ENCODE data around the gene FAM181B. TPM values are rescaled to one million over a fixed set of nuclear protein-coding genes. Genes with fewer than 3 reads are reported as not detected.
A peak's percentile ranks its signal among the peaks of the same experiment; 100 is the strongest.

The FAM181B gene
- polyA plus RNA-seq (2011; rRNA removed), result not detected in 2 replicates
- polyA plus RNA-seq (2012; cell fraction: cytosol; rRNA removed), result 0.01 and 0.03 TPM in 2 replicates
- 0.01 and 0.02 TPM in 2 replicates for polyA plus RNA-seq (2012; cell fraction: nucleus; rRNA removed)
- polyA plus RNA-seq (2017; fragmentation: RNase III; extraction: RNeasy Plus Mini Kit Qiagen cat#74134 plus additional on column Dnase treatment), result 0.01 to 0.03 TPM (median 0.03 TPM) in 3 replicates
- not detected in 2 replicates for polyA minus RNA-seq (2011; rRNA and poly(A)+ RNA removed)

- TF ChIP-seq RCOR1 (IDR thresholded peaks at IDR 0.05; ENCODE audit: low read depth, low read length) (no peak), TFCP2L1 (CRISPR knock-in tag; IDR thresholded peaks at IDR 0.05) (no peak), REST (IDR thresholded peaks at IDR 0.05) (no peak), CTCF (IDR thresholded peaks at IDR 0.05) (no peak), JUNB (IDR thresholded peaks at IDR 0.05) (no peak), EHMT2 (IDR thresholded peaks at IDR 0.05; ENCODE audit: low read depth) (no peak), E2F6 (IDR thresholded peaks at IDR 0.05; ENCODE audit: borderline replicate concordance, low read depth) (no peak), KDM5A (IDR thresholded peaks at IDR 0.05) (no peak), CHD4 (IDR thresholded peaks at IDR 0.05; ENCODE audit: borderline replicate concordance) (no peak), MYC (IDR thresholded peaks at IDR 0.05; ENCODE audit: borderline replicate concordance, low read length) (no peak), FOXS1 (CRISPR knock-in tag; IDR thresholded peaks at IDR 0.05) (no peak), CBX8 (IDR thresholded peaks at IDR 0.05) (no peak), PBX3 (IDR thresholded peaks at IDR 0.05) (no peak), MAFK (IDR thresholded peaks at IDR 0.05; ENCODE audit: partially characterized antibody) (no peak), HOXB5 (CRISPR knock-in tag; IDR thresholded peaks at IDR 0.05) (no peak)
- POLR2A ChIA-PET, result no interaction called here
- Histone ChIP-seq H3K27ac (peak within 1 kb of the TSS in 1 of 2 experiments; percentile 74; a peak in 4 of 6 replicates), H3K9me3 (no peaks in the 10 kb centered on the region; the same call in 2 of the 3 replicates), H3K4me1 (no peaks in the 10 kb centered on the region), H3K4me3 (peak within 1 kb of the TSS; percentile 52), H3K4me2 (peak within 1 kb of the TSS; percentile 90)
- FAIRE-seq (no peak), DNase-seq (ENCODE audit: low read depth in 1 of 2, low spot score in 1 of 2) (peak; percentile 11 to 32), ATAC-seq (peak; percentile 68 to 86)
- WGBS (ENCODE audit: missing lambda C conversion rate), result 4% methylated on average over 24 of the region's 67 CpGs
- CTCF ChIA-PET, result interaction anchor here (0.6 to 4.3 kb wide), 10 partner anchors 10 to 1084 kb away, joined by 3 to 27 read pairs (median 5); no protein-coding TSS in a partner anchor
These were observed at the start of gene FAM181B for GRCh38 chr11:82733444-82734119. TSS of gene FAM181B (minus strand) at chr11:82733864. CDS start at chr11:82733729, 135 bp downstream.

- CTCF ChIA-PET, result no interaction called here
- POLR2A ChIA-PET, result no interaction called here
- FAIRE-seq (no peak), ATAC-seq (no peak), DNase-seq (ENCODE audit: low read depth in 1 of 2, low spot score in 1 of 2) (no peak)
- no peaks in the 10 kb centered on the region for H3K9me3 ChIP-seq
- no peak overlapping the region for H3K4me3 ChIP-seq
- H3K4me1 ChIP-seq, result no peaks in the 10 kb centered on the region
- WGBS (ENCODE audit: missing lambda C conversion rate), result 53% methylated on average over 1 of the region's 1 CpG
- no peak overlapping the region for H3K4me2 ChIP-seq
- no peak overlapping the region for H3K27ac ChIP-seq
- TF ChIP-seq MAX (IDR thresholded peaks at IDR 0.05), result no peak
- TF ChIP-seq KDM1A (IDR thresholded peaks at IDR 0.05; ENCODE audit: low read depth), result no peak
- no peak for TF ChIP-seq CBX8 (IDR thresholded peaks at IDR 0.05)
- no peak for TF ChIP-seq NR3C1 (IDR thresholded peaks at IDR 0.05)
- TF ChIP-seq ZC3H11A (IDR thresholded peaks at IDR 0.05), result no peak
- TF ChIP-seq PHF8 (IDR thresholded peaks at IDR 0.05; ENCODE audit: borderline replicate concordance, low read depth), result no peak
- no peak for TF ChIP-seq PBX3 (IDR thresholded peaks at IDR 0.05)
- no peak for TF ChIP-seq TFCP2L1 (CRISPR knock-in tag; IDR thresholded peaks at IDR 0.05)
- TF ChIP-seq CHD2 (IDR thresholded peaks at IDR 0.05; ENCODE audit: low read length, partially characterized antibody), result no peak
- TF ChIP-seq CTCF (IDR thresholded peaks at IDR 0.05), result no peak
- no peak for TF ChIP-seq CBX2 (IDR thresholded peaks at IDR 0.05; ENCODE audit: borderline replicate concordance, low read depth)
- no peak for TF ChIP-seq MAFK (IDR thresholded peaks at IDR 0.05; ENCODE audit: partially characterized antibody)
These were observed 49.2 kb upstream of the FAM181B start for GRCh38 chr11:82782825-82783374.
